ENCODE data around the gene TMEM196. TPM values are rescaled to one million over a fixed set of nuclear protein-coding genes. Genes with fewer than 3 reads are reported as not detected.

The TMEM196 gene
- polyA plus RNA-seq (2013, experiment 1 of 2; ENCODE audit: insufficient read length), result not detected
- 0.09 TPM for polyA plus RNA-seq (2013, experiment 2 of 2; ENCODE audit: insufficient read length)

GRCh38 chr7:19772841-19773760 lies at the start of gene TMEM196:
TSS of gene TMEM196 (minus strand) at chr7:19773617. CDS start at chr7:19772696, 921 bp downstream.
- peak; percentile 17 for DNase-seq

GRCh38 chr7:19816128-19816527 lies 42.7 kb upstream of the TMEM196 start:
- DNase-seq, result no peak

GRCh38 chr7:19815546-19815945 lies 42.1 kb upstream of the TMEM196 start:
- no peak for DNase-seq

- no peak for DNase-seq
Measured at GRCh38 chr7:19814776-19815175, 41.4 kb upstream of the TMEM196 start.

GRCh38 chr7:19811386-19811785 lies 38.0 kb upstream of the TMEM196 start:
- no peak for DNase-seq

- DNase-seq, result no peak
Measured at GRCh38 chr7:19798986-19799385, 25.6 kb upstream of the TMEM196 start.

GRCh38 chr7:19783541-19783940 lies 10.1 kb upstream of the TMEM196 start:
- no peak for DNase-seq

GRCh38 chr7:19776981-19777380 lies 3.6 kb upstream of the TMEM196 start:
- DNase-seq, result no peak

- DNase-seq, result no peak
Measured at GRCh38 chr7:19775578-19775977, 2.2 kb upstream of the TMEM196 start.

GRCh38 chr7:19772306-19772705 lies 1.1 kb downstream of the TMEM196 start:
- no peak for DNase-seq

GRCh38 chr7:19762631-19763030 lies 10.8 kb downstream of the TMEM196 start:
- peak; percentile 15 for DNase-seq

- peak; percentile 35 for DNase-seq
Measured at GRCh38 chr7:19754521-19755116, 18.8 kb downstream of the TMEM196 start.

- no peak for DNase-seq
Measured at GRCh38 chr7:19752020-19752419, 21.4 kb downstream of the TMEM196 start.

- no peak for DNase-seq
Measured at GRCh38 chr7:19749658-19750057, 23.8 kb downstream of the TMEM196 start.

GRCh38 chr7:19747740-19748339 lies 25.6 kb downstream of the TMEM196 start:
- DNase-seq, result peak; percentile 35

GRCh38 chr7:19744075-19744474 lies 29.3 kb downstream of the TMEM196 start:
- DNase-seq, result no peak

- no peak for DNase-seq
Measured at GRCh38 chr7:19728716-19729115, 44.7 kb downstream of the TMEM196 start.

- DNase-seq, result no peak
Measured at GRCh38 chr7:19725770-19726169, 47.6 kb downstream of the TMEM196 start.

GRCh38 chr7:19715499-19715898 lies 57.9 kb downstream of the TMEM196 start:
- DNase-seq, result no peak

GRCh38 chr7:19713676-19714075 lies 59.7 kb downstream of the TMEM196 start:
- DNase-seq, result peak; percentile 53

- no peak for DNase-seq
Measured at GRCh38 chr7:19709249-19709578, 64.2 kb downstream of the TMEM196 start.

GRCh38 chr7:19708397-19709248 lies 64.8 kb downstream of the TMEM196 start, which contains the start of gene POLR1F:
TSS of gene POLR1F (minus strand) at chr7:19709037. CDS start at chr7:19709016, 21 bp downstream.
- DNase-seq, result peak; percentile 96
